ENCODE measurements around the gene ZNF784. TPM values are rescaled to one million over a fixed set of nuclear protein-coding genes. Genes with fewer than 3 reads are reported as not detected.

ZNF784 gene
- total and polyA plus RNA-seq, 2 of the 13 experiments (the other 11 are each of a cell fraction or from before 2014, with no cell fraction given) = 4.1 to 4.2 TPM

DNA sequence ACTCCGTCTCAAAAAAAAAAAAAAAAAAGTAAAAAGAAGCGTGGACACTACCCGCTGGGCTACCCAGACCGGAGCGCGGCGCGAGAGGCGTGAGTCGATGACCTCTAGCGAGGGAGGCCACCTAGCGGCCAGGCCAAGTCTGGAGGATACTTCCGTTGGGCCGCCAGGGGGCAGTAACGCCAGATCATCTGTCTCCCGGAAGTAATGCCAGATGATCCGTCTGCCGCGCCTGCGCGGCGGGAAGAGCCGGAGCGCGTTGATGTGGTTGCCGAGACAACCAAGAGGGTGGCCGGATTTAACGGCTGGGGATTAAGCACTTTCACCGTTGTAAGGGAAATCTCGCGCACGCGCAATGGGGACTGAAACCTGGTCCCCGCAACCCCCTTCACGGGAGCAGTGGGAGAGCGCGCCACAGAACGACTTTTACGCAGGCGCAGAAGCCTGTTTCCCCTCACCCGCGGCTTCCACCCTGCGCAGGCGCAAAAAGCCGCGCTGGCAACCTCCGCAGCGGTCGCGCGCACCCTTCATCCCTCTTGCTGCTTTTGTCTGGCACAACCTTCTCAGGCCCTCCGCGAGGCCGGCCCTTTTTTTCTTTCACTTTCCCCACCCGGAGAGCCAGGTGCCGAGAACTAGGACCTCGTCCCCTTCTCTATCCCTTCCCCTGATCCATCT lies 29.4 kb upstream of the ZNF784 start (continued):
- TF ChIP-seq, protein P1, sequence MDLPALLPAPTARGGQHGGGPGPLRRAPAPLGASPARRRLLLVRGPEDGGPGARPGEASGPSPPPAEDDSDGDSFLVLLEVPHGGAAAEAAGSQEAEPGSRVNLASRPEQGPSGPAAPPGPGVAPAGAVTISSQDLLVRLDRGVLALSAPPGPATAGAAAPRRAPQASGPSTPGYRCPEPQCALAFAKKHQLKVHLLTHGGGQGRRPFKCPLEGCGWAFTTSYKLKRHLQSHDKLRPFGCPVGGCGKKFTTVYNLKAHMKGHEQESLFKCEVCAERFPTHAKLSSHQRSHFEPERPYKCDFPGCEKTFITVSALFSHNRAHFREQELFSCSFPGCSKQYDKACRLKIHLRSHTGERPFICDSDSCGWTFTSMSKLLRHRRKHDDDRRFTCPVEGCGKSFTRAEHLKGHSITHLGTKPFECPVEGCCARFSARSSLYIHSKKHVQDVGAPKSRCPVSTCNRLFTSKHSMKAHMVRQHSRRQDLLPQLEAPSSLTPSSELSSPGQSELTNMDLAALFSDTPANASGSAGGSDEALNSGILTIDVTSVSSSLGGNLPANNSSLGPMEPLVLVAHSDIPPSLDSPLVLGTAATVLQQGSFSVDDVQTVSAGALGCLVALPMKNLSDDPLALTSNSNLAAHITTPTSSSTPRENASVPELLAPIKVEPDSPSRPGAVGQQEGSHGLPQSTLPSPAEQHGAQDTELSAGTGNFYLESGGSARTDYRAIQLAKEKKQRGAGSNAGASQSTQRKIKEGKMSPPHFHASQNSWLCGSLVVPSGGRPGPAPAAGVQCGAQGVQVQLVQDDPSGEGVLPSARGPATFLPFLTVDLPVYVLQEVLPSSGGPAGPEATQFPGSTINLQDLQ (CRISPR knock-in tag; IDR thresholded peaks at IDR 0.05) = peak; percentile 71; the same call in 1 of the 2 replicates
- TF ChIP-seq SMYD3 (CRISPR knock-in tag; IDR thresholded peaks at IDR 0.05) (no peak), U2AF1 (optimal IDR thresholded peaks at IDR 0.05; ENCODE audit: low read depth, low read length) (no peak), CCDC6 (CRISPR knock-in tag; IDR thresholded peaks at IDR 0.05) (no peak)
- TF ChIP-seq, protein P2, sequence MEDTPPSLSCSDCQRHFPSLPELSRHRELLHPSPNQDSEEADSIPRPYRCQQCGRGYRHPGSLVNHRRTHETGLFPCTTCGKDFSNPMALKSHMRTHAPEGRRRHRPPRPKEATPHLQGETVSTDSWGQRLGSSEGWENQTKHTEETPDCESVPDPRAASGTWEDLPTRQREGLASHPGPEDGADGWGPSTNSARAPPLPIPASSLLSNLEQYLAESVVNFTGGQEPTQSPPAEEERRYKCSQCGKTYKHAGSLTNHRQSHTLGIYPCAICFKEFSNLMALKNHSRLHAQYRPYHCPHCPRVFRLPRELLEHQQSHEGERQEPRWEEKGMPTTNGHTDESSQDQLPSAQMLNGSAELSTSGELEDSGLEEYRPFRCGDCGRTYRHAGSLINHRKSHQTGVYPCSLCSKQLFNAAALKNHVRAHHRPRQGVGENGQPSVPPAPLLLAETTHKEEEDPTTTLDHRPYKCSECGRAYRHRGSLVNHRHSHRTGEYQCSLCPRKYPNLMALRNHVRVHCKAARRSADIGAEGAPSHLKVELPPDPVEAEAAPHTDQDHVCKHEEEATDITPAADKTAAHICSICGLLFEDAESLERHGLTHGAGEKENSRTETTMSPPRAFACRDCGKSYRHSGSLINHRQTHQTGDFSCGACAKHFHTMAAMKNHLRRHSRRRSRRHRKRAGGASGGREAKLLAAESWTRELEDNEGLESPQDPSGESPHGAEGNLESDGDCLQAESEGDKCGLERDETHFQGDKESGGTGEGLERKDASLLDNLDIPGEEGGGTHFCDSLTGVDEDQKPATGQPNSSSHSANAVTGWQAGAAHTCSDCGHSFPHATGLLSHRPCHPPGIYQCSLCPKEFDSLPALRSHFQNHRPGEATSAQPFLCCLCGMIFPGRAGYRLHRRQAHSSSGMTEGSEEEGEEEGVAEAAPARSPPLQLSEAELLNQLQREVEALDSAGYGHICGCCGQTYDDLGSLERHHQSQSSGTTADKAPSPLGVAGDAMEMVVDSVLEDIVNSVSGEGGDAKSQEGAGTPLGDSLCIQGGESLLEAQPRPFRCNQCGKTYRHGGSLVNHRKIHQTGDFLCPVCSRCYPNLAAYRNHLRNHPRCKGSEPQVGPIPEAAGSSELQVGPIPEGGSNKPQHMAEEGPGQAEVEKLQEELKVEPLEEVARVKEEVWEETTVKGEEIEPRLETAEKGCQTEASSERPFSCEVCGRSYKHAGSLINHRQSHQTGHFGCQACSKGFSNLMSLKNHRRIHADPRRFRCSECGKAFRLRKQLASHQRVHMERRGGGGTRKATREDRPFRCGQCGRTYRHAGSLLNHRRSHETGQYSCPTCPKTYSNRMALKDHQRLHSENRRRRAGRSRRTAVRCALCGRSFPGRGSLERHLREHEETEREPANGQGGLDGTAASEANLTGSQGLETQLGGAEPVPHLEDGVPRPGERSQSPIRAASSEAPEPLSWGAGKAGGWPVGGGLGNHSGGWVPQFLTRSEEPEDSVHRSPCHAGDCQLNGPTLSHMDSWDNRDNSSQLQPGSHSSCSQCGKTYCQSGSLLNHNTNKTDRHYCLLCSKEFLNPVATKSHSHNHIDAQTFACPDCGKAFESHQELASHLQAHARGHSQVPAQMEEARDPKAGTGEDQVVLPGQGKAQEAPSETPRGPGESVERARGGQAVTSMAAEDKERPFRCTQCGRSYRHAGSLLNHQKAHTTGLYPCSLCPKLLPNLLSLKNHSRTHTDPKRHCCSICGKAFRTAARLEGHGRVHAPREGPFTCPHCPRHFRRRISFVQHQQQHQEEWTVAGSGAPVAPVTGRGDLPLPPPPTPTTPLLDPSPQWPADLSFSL (CRISPR knock-in tag; IDR thresholded peaks at IDR 0.05) = no peak
- TF ChIP-seq, protein P3, sequence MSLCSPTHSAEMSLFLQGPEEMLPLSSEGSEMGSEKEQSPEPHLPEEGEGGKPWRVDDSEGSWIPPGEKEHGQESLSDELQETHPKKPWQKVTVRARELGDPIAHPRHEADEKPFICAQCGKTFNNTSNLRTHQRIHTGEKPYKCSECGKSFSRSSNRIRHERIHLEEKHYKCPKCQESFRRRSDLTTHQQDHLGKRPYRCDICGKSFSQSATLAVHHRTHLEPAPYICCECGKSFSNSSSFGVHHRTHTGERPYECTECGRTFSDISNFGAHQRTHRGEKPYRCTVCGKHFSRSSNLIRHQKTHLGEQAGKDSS (CRISPR knock-in tag; IDR thresholded peaks at IDR 0.05; ENCODE audit: borderline replicate concordance, low read depth) = no peak
- TF ChIP-seq, protein P4, sequence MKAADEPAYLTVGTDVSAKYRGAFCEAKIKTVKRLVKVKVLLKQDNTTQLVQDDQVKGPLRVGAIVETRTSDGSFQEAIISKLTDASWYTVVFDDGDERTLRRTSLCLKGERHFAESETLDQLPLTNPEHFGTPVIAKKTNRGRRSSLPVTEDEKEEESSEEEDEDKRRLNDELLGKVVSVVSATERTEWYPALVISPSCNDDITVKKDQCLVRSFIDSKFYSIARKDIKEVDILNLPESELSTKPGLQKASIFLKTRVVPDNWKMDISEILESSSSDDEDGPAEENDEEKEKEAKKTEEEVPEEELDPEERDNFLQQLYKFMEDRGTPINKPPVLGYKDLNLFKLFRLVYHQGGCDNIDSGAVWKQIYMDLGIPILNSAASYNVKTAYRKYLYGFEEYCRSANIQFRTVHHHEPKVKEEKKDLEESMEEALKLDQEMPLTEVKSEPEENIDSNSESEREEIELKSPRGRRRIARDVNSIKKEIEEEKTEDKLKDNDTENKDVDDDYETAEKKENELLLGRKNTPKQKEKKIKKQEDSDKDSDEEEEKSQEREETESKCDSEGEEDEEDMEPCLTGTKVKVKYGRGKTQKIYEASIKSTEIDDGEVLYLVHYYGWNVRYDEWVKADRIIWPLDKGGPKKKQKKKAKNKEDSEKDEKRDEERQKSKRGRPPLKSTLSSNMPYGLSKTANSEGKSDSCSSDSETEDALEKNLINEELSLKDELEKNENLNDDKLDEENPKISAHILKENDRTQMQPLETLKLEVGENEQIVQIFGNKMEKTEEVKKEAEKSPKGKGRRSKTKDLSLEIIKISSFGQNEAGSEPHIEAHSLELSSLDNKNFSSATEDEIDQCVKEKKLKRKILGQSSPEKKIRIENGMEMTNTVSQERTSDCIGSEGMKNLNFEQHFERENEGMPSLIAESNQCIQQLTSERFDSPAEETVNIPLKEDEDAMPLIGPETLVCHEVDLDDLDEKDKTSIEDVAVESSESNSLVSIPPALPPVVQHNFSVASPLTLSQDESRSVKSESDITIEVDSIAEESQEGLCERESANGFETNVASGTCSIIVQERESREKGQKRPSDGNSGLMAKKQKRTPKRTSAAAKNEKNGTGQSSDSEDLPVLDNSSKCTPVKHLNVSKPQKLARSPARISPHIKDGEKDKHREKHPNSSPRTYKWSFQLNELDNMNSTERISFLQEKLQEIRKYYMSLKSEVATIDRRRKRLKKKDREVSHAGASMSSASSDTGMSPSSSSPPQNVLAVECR (CRISPR knock-in tag; IDR thresholded peaks at IDR 0.05; ENCODE audit: borderline replicate concordance) = peak; percentile 94
- TF ChIP-seq, protein P5, sequence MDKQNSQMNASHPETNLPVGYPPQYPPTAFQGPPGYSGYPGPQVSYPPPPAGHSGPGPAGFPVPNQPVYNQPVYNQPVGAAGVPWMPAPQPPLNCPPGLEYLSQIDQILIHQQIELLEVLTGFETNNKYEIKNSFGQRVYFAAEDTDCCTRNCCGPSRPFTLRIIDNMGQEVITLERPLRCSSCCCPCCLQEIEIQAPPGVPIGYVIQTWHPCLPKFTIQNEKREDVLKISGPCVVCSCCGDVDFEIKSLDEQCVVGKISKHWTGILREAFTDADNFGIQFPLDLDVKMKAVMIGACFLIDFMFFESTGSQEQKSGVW (CRISPR knock-in tag; IDR thresholded peaks at IDR 0.05; ENCODE audit: borderline replicate concordance) = no peak
- TF ChIP-seq, protein P6, sequence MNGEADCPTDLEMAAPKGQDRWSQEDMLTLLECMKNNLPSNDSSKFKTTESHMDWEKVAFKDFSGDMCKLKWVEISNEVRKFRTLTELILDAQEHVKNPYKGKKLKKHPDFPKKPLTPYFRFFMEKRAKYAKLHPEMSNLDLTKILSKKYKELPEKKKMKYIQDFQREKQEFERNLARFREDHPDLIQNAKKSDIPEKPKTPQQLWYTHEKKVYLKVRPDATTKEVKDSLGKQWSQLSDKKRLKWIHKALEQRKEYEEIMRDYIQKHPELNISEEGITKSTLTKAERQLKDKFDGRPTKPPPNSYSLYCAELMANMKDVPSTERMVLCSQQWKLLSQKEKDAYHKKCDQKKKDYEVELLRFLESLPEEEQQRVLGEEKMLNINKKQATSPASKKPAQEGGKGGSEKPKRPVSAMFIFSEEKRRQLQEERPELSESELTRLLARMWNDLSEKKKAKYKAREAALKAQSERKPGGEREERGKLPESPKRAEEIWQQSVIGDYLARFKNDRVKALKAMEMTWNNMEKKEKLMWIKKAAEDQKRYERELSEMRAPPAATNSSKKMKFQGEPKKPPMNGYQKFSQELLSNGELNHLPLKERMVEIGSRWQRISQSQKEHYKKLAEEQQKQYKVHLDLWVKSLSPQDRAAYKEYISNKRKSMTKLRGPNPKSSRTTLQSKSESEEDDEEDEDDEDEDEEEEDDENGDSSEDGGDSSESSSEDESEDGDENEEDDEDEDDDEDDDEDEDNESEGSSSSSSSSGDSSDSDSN (CRISPR knock-in tag; IDR thresholded peaks at IDR 0.05) = peak; percentile 65

Data from HepG2 (cell line).